ENCODE data around the gene ERC2.

The ERC2 gene

DNA sequence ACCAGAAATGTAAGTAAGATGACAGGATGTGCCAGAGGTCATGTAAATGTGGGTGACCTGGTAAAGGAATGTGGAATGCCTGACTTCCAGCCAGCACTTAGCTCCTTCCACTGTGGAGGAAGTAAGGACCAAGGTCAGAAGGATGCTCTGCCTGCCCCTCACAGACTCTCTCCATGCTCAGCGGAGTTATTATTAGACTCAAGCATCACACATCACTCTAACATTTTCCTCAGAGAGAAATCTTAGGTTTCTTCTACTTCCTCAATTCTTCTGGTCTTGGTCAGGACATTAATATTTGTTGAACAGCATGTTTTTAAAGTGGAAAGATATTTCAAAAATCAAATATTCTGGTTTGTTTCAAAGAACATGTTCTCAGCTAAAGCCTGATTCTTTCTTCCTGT, 749.7 kb downstream of the ERC2 start:
- no peak overlapping the region for H3K4me3 ChIP-seq (ENCODE audit: low read depth, low read length, poor library complexity, severe bottlenecking)

DNA sequence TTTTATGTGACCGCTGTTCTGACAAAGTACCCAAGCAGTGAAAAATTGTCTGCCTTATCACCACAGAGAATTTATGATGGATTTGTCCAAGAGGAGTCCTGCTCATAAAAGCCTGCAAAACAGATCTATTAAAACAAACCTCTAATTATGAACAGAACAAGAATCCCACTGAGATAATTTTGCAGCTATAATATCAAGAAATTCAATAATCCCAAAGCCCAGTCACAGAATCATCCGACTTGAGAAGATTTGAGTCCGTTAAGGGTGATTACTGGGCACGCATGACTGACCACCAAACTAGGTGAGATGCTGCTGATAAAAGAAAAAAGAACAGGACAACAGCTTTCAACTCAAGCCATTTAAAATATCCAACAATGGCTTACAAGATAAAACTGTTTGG, 750.2 kb downstream of the ERC2 start:
- H3K27me3 ChIP-seq (ENCODE audit: insufficient read depth, low read length), result no peaks in the 10 kb centered on the region
- H3K4me1 ChIP-seq (ENCODE audit: insufficient read depth, low read length, severe bottlenecking), result peaks cover 66% of the 10 kb centered on the region
- H3K4me2 ChIP-seq (ENCODE audit: low read length), result peak overlapping the region; percentile 16; the same call in 1 of the 2 replicates
- peak overlapping the region; percentile 82 for H3K27ac ChIP-seq (ENCODE audit: low read depth, low read length, poor library complexity, severe bottlenecking)
- no peaks in the 10 kb centered on the region for H3F3A ChIP-seq (ENCODE audit: insufficient read depth, low read length)
- no peaks in the 10 kb centered on the region for H4K20me1 ChIP-seq (ENCODE audit: insufficient read depth, low read length)
- H3K36me3 ChIP-seq (ENCODE audit: insufficient read depth, low read length), result no peaks in the 10 kb centered on the region
- H3K9ac ChIP-seq (ENCODE audit: low read length), result peak overlapping the region; percentile 20; the same call in 1 of the 2 replicates
- H3K9me3 ChIP-seq (ENCODE audit: low read length), result no peaks in the 10 kb centered on the region
- H3K79me2 ChIP-seq (ENCODE audit: insufficient read depth, low read length), result no peaks in the 10 kb centered on the region
- no peak overlapping the region for H3K4me3 ChIP-seq (ENCODE audit: low read depth, low read length, poor library complexity, severe bottlenecking)
- no peak overlapping the region for H2AFZ ChIP-seq (ENCODE audit: low read length)
- H3K9me2 ChIP-seq (ENCODE audit: low read depth, low read length), result no peaks in the 10 kb centered on the region
- no peak for TF ChIP-seq EZH2 (IDR thresholded peaks at IDR 0.05; ENCODE audit: borderline replicate concordance, low read length)
- TF ChIP-seq, protein P1, sequence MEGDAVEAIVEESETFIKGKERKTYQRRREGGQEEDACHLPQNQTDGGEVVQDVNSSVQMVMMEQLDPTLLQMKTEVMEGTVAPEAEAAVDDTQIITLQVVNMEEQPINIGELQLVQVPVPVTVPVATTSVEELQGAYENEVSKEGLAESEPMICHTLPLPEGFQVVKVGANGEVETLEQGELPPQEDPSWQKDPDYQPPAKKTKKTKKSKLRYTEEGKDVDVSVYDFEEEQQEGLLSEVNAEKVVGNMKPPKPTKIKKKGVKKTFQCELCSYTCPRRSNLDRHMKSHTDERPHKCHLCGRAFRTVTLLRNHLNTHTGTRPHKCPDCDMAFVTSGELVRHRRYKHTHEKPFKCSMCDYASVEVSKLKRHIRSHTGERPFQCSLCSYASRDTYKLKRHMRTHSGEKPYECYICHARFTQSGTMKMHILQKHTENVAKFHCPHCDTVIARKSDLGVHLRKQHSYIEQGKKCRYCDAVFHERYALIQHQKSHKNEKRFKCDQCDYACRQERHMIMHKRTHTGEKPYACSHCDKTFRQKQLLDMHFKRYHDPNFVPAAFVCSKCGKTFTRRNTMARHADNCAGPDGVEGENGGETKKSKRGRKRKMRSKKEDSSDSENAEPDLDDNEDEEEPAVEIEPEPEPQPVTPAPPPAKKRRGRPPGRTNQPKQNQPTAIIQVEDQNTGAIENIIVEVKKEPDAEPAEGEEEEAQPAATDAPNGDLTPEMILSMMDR (IDR thresholded peaks at IDR 0.05; ENCODE audit: low read length), result no peak

More for the DNA sequence above, 749.7 kb downstream of the ERC2 start:
- Histone ChIP-seq H2AFZ (ENCODE audit: low read length) (no peak overlapping the region), H4K20me1 (ENCODE audit: insufficient read depth, low read length) (no peaks in the 10 kb centered on the region), H3K9ac (ENCODE audit: low read length) (no peak overlapping the region; the same call in 1 of the 2 replicates), H3K4me2 (ENCODE audit: low read length) (peak overlapping the region; percentile 16; the same call in 1 of the 2 replicates), H3K36me3 (ENCODE audit: insufficient read depth, low read length) (no peaks in the 10 kb centered on the region), H3K27me3 (ENCODE audit: insufficient read depth, low read length) (no peaks in the 10 kb centered on the region), H3K4me1 (ENCODE audit: insufficient read depth, low read length, severe bottlenecking) (peaks cover 71% of the 10 kb centered on the region), H3F3A (ENCODE audit: insufficient read depth, low read length) (no peaks in the 10 kb centered on the region), H3K79me2 (ENCODE audit: insufficient read depth, low read length) (no peaks in the 10 kb centered on the region), H3K9me3 (ENCODE audit: low read length) (no peaks in the 10 kb centered on the region), H3K9me2 (ENCODE audit: low read depth, low read length) (no peaks in the 10 kb centered on the region), H3K27ac (ENCODE audit: low read depth, low read length, poor library complexity, severe bottlenecking) (peak overlapping the region; percentile 82)
- TF ChIP-seq, protein P1 (IDR thresholded peaks at IDR 0.05; ENCODE audit: low read length), result no peak
- no peak for TF ChIP-seq EZH2 (IDR thresholded peaks at IDR 0.05; ENCODE audit: borderline replicate concordance, low read length)

DNA sequence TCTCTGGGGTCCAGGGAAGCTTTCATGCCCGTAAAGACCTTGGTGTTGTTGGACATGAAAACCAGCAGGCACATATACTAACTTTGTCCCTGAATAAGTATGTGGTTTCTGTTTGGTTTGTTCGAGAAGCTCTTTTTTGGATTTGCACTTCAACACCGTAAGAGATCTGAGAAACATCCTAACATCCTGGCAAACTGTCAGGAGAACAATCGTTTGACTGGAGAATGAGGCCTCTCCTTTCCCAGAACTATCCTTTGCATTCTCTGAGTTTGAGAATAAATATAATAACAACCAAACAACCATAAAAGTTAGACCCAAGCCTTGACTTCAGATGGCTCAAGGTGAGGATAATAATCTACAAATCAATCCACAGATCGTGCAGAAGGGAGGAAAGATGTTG, 750.8 kb downstream of the ERC2 start:
- Histone ChIP-seq H3K4me3 (ENCODE audit: low read depth, low read length, poor library complexity, severe bottlenecking) (no peak overlapping the region), H3K9me3 (ENCODE audit: low read length) (no peaks in the 10 kb centered on the region), H3K9me2 (ENCODE audit: low read depth, low read length) (no peaks in the 10 kb centered on the region), H3K4me1 (ENCODE audit: insufficient read depth, low read length, severe bottlenecking) (peaks cover 63% of the 10 kb centered on the region), H2AFZ (ENCODE audit: low read length) (no peak overlapping the region), H3K27me3 (ENCODE audit: insufficient read depth, low read length) (no peaks in the 10 kb centered on the region), H3K79me2 (ENCODE audit: insufficient read depth, low read length) (no peaks in the 10 kb centered on the region), H3K27ac (ENCODE audit: low read depth, low read length, poor library complexity, severe bottlenecking) (peak overlapping the region; percentile 82), H4K20me1 (ENCODE audit: insufficient read depth, low read length) (no peaks in the 10 kb centered on the region), H3K36me3 (ENCODE audit: insufficient read depth, low read length) (no peaks in the 10 kb centered on the region), H3F3A (ENCODE audit: insufficient read depth, low read length) (no peaks in the 10 kb centered on the region), H3K4me2 (ENCODE audit: low read length) (peak overlapping the region; percentile 16; the same call in 1 of the 2 replicates), H3K9ac (ENCODE audit: low read length) (peak overlapping the region; percentile 20; the same call in 1 of the 2 replicates)
- TF ChIP-seq EZH2 (IDR thresholded peaks at IDR 0.05; ENCODE audit: borderline replicate concordance, low read length), result no peak
- TF ChIP-seq, protein P1 (IDR thresholded peaks at IDR 0.05; ENCODE audit: low read length), result no peak
